HepG2 (cell line): ENCODE measurements around the gene NKPD1. TPM values are rescaled to one million over a fixed set of nuclear protein-coding genes. Genes with fewer than 3 reads are reported as not detected.
A peak's percentile ranks its signal among the peaks of the same experiment; 100 is the strongest.

Experiments
- AHDC1 ChIP-seq: sonication (generic); formaldehyde crosslinking; IDR thresholded peaks from 2 replicates; pipeline ENCODE4 v1.5.1; 2020; ENCODE audit warnings: mild to moderate bottlenecking, missing genetic modification reagents, borderline replicate concordance
- ARID2 ChIP-seq: sonication (generic); formaldehyde crosslinking; IDR thresholded peaks from 2 replicates; pipeline ENCODE4 v1.8.1; 2022; ENCODE audit warnings: mild to moderate bottlenecking, missing genetic modification reagents, borderline replicate concordance
- ASH2L ChIP-seq: fragments of 300-600, 200-600 bp; sonication (generic); IDR thresholded peaks from 2 replicates; pipeline ENCODE4 v1.7.0; 2017; ENCODE audit warnings: low read depth, mild to moderate bottlenecking, moderate library complexity, mixed read lengths, low read length; ENCODE audit not compliant: insufficient read length
- CBX1 ChIP-seq: IDR thresholded peaks from one replicate; pipeline ENCODE4 v1.6.1; 2016; ENCODE audit warnings: antibody characterized with exemption, low read depth
- EED ChIP-seq: sonication (generic); formaldehyde crosslinking; IDR thresholded peaks from 2 replicates; pipeline ENCODE4 v1.5.0; 2020; ENCODE audit warnings: mild to moderate bottlenecking, missing genetic modification reagents
- HNRNPH1 ChIP-seq: fragments of 200-400 bp; formaldehyde crosslinking; optimal IDR thresholded peaks from 2 replicates; pipeline ENCODE3; 2017; ENCODE audit warnings: mild to moderate bottlenecking, low read depth, low read length
- MATR3 ChIP-seq: sonication (generic); formaldehyde crosslinking; IDR thresholded peaks from 2 replicates; pipeline ENCODE4 v1.4.0; 2020; ENCODE audit warnings: missing genetic modification reagents
- MXI1 ChIP-seq: IDR thresholded peaks from 3 replicates; pipeline ENCODE4 v1.6.1; 2012; ENCODE audit warnings: low read depth, low read length, inconsistent platforms, borderline replicate concordance
- NR2F1 ChIP-seq, 2 experiments: fragments of 450-650 bp in 1 of 2; formaldehyde crosslinking in 1 of 2; IDR thresholded peaks; 2 replicates each; pipeline versions ENCODE4 v1.5.0 to v1.6.1; 2016 to 2020; ENCODE audit warnings: mild to moderate bottlenecking in 1 of 2, missing compliant biosample characterization in 1 of 2, missing genetic modification reagents in 1 of 2, moderate library complexity in 1 of 2
- POLR2AphosphoS2 ChIP-seq: IDR thresholded peaks from 2 replicates; pipeline ENCODE4 v1.6.1; 2011; ENCODE audit warnings: low read depth, low read length, improper control_type of control experiment
- RARA ChIP-seq: IDR thresholded peaks from 2 replicates; pipeline ENCODE4 v1.6.1; 2016; ENCODE audit warnings: missing genetic modification reagents, missing compliant biosample characterization
- SAFB2 ChIP-seq: sonication (generic); formaldehyde crosslinking; IDR thresholded peaks from 2 replicates; pipeline ENCODE4 v1.5.1; 2020; ENCODE audit warnings: missing genetic modification reagents, low read depth, mild to moderate bottlenecking, borderline replicate concordance
- TBX2 ChIP-seq: sonication (generic); formaldehyde crosslinking; IDR thresholded peaks from 2 replicates; pipeline ENCODE4 v1.5.0; 2020; ENCODE audit warnings: missing genetic modification reagents, mild to moderate bottlenecking, borderline replicate concordance
- TERF1 ChIP-seq: sonication (generic); formaldehyde crosslinking; IDR thresholded peaks from 2 replicates; pipeline ENCODE4 v1.8.0; 2022; ENCODE audit warnings: mild to moderate bottlenecking, missing genetic modification reagents, moderate library complexity
- TIGD3 ChIP-seq: sonication (generic); formaldehyde crosslinking; IDR thresholded peaks from 2 replicates; pipeline ENCODE4 v1.5.1; 2020; ENCODE audit warnings: mild to moderate bottlenecking, missing genetic modification reagents, borderline replicate concordance
- ZNF710 ChIP-seq: sonication (generic); formaldehyde crosslinking; IDR thresholded peaks from 2 replicates; pipeline ENCODE4 v1.5.0; 2020; ENCODE audit warnings: mild to moderate bottlenecking, missing genetic modification reagents, borderline replicate concordance
- polyA plus RNA-seq, 8 experiments: library from polyadenylated mRNA; depleted of rRNA in 3 of 8; stranded (reverse) in 7 of 8; unstranded in 1 of 8; fragments of >200 nt; fragmentation: Illumina TruSeq in 4 of 8; extraction: Trizol in 4 of 8; gene quantifications; 2 replicates each; pipeline versions ENCODE4 v1.2.1 to v1.2.3, GENCODE V29; 2011 to 2016; ENCODE audit warnings: low read depth in 4 of 8, missing spikeins in 1 of 8, mixed read lengths in 1 of 8; ENCODE audit not compliant: insufficient read depth in 1 of 8
- total RNA-seq, 5 experiments: library from RNA; depleted of rRNA; stranded (reverse); fragments of >200 nt; fragmentation: Illumina TruSeq; extraction: Trizol; gene quantifications; 2 replicates each; pipeline ENCODE4 v1.2.3, GENCODE V29; 2016; ENCODE audit warnings: low read depth in 1 of 5

NKPD1 gene
- total and polyA plus RNA-seq, 2 of the 13 experiments (the other 11 are each of a cell fraction or from before 2014, with no cell fraction given), result 0.03 TPM; not detected in 1

- no peak for TF ChIP-seq AHDC1 (CRISPR knock-in tag)
- TF ChIP-seq POLR2AphosphoS2, result no peak
- peak; percentile 97; the same call in 1 of the 3 replicates for TF ChIP-seq MXI1
- no peak for TF ChIP-seq TERF1 (CRISPR knock-in tag)
- TF ChIP-seq ARID2 (CRISPR knock-in tag), result no peak
- TF ChIP-seq CBX1, result no peak
- no peak for TF ChIP-seq MATR3 (CRISPR knock-in tag)
- no peak for TF ChIP-seq TIGD3 (CRISPR knock-in tag)
- TF ChIP-seq RARA (CRISPR knock-in tag), result no peak
- no peak for TF ChIP-seq SAFB2 (CRISPR knock-in tag)
- 0 out of 2 replicates have a peak, but pooled peaks have one; percentile 10 for TF ChIP-seq ZNF710 (CRISPR knock-in tag)
- TF ChIP-seq NR2F1 (CRISPR knock-in tag; IDR thresholded peaks at IDR 0.05), result no peak
- TF ChIP-seq HNRNPH1, result no peak
- 0 out of 2 replicates have a peak, but pooled peaks have one; percentile 5 for TF ChIP-seq TBX2 (CRISPR knock-in tag)
- peak; percentile 27 for TF ChIP-seq ASH2L
- TF ChIP-seq EED, result no peak
Observed at GRCh38 chr19:45178262-45179071, 17.7 kb upstream of the NKPD1 start, which contains the start of gene BLOC1S3 (continued).
